GM21786 (cell line): ENCODE data around the gene ADIPOR2.

Experiments
- ATAC-seq: cut with Tn5 transposase; IDR thresholded peaks from one replicate; pipeline ENCODE4 v1.9.1; 2021; ENCODE audit not compliant: unreplicated experiment

Gene ADIPOR2

GRCh38 chr12:1797011-1797901 lies 106.4 kb downstream of the ADIPOR2 start:
- ATAC-seq: no peak

- ATAC-seq: no peak
These were observed 107.2 kb downstream of the ADIPOR2 start for GRCh38 chr12:1797991-1798640.

- ATAC-seq: no peak
These were observed 107.8 kb downstream of the ADIPOR2 start for GRCh38 chr12:1798641-1799020.

- no peak for ATAC-seq
These were observed 108.4 kb downstream of the ADIPOR2 start for GRCh38 chr12:1799051-1799881.

- ATAC-seq: no peak
These were observed 109.1 kb downstream of the ADIPOR2 start for GRCh38 chr12:1799882-1800400.

GRCh38 chr12:1800401-1801302 lies 109.8 kb downstream of the ADIPOR2 start:
- no peak for ATAC-seq

GRCh38 chr12:1801303-1801975 lies 110.6 kb downstream of the ADIPOR2 start:
- ATAC-seq: no peak

- ATAC-seq: no peak
These were observed 112.9 kb downstream of the ADIPOR2 start for GRCh38 chr12:1803736-1804135.

GRCh38 chr12:1804545-1805332 lies 113.9 kb downstream of the ADIPOR2 start:
- ATAC-seq: peak; percentile 93

GRCh38 chr12:1805441-1806081 lies 114.7 kb downstream of the ADIPOR2 start:
- ATAC-seq: no peak

- ATAC-seq: no peak
These were observed 115.6 kb downstream of the ADIPOR2 start for GRCh38 chr12:1806301-1807086.

- no peak for ATAC-seq
These were observed 116.4 kb downstream of the ADIPOR2 start for GRCh38 chr12:1807087-1807860.

- ATAC-seq: no peak
These were observed 117.3 kb downstream of the ADIPOR2 start for GRCh38 chr12:1808036-1808797.

- no peak for ATAC-seq
These were observed 118.1 kb downstream of the ADIPOR2 start for GRCh38 chr12:1808798-1809480.

GRCh38 chr12:1809591-1810190 lies 118.8 kb downstream of the ADIPOR2 start:
- no peak for ATAC-seq
